ENCODE data around the gene VIPR2.

- no peak for TF ChIP-seq CTCF (IDR thresholded peaks at IDR 0.05)
- TF ChIP-seq POLR2A (IDR thresholded peaks at IDR 0.05), result no peak
These were observed 7.8 kb downstream of the VIPR2 start for GRCh38 chr7:159136846-159137245.
